A673 (cell line): Measurements from ENCODE around the gene IL10RA.

Source experiments
- EZH2 ChIP-seq: fragments of 200-600 bp; sonication (generic); IDR thresholded peaks from 2 replicates; pipeline ENCODE4 v1.6.1; 2017; ENCODE audit warnings: borderline replicate concordance, low read depth, mild to moderate bottlenecking, mixed read lengths, antibody characterized with exemption, low read length; ENCODE audit not compliant: poor library complexity, severe bottlenecking
- TF ChIP-seq, protein P1 (sequence below): fragments of 300-800, 200-600 bp; sonication (generic); conservative IDR thresholded peaks from 2 replicates; pipeline ENCODE4 v1.5.1; 2017; ENCODE audit warnings: low read depth, mild to moderate bottlenecking, antibody characterized with exemption, low read length, moderate library complexity, mixed read lengths

DNA sequence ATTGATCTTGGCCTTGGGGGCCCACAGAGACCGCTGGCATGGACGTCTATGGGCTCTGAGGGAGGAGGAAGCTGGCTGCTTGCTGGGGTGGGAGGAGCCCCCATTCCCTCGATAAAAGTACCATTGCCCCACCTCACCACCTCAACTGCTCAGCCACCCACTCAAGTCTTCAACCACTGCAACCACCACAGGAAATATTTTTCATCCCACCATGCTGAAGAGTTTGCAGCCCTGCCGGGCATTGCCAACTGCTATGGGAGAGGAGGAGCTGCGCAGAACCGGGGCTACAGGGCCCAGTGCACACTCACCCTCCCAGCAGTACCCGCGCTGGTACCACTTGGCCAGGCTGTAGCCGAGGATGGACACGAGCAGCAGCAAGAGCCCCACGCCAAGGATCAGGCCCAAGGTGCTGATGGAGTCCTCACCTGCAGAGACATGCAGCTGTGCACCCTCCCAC lies 29.2 kb downstream of the IL10RA start:
- TF ChIP-seq, protein P1, sequence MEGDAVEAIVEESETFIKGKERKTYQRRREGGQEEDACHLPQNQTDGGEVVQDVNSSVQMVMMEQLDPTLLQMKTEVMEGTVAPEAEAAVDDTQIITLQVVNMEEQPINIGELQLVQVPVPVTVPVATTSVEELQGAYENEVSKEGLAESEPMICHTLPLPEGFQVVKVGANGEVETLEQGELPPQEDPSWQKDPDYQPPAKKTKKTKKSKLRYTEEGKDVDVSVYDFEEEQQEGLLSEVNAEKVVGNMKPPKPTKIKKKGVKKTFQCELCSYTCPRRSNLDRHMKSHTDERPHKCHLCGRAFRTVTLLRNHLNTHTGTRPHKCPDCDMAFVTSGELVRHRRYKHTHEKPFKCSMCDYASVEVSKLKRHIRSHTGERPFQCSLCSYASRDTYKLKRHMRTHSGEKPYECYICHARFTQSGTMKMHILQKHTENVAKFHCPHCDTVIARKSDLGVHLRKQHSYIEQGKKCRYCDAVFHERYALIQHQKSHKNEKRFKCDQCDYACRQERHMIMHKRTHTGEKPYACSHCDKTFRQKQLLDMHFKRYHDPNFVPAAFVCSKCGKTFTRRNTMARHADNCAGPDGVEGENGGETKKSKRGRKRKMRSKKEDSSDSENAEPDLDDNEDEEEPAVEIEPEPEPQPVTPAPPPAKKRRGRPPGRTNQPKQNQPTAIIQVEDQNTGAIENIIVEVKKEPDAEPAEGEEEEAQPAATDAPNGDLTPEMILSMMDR: no peak
- no peak for TF ChIP-seq EZH2
